H1 (cell line): Measurements from ENCODE around the gene MAGI2. TPM values are rescaled to one million over a fixed set of nuclear protein-coding genes. Genes with fewer than 3 reads are reported as not detected.

Source experiments
- CTCF ChIA-PET: fragments of 300-600 bp; sonication (Branson Sonifier 250); formaldehyde crosslinking; loops from one replicate; lab custom pipeline; 2021; ENCODE audit not compliant: partially characterized antibody; lab: Charles Lee
- POLR2A ChIA-PET: fragments of 300-600 bp; sonication (Branson Sonifier 250); formaldehyde crosslinking; loops from one replicate; lab custom pipeline; 2021; ENCODE audit warnings: inconsistent platforms; ENCODE audit not compliant: partially characterized antibody; lab: Charles Lee
- DNase-seq, 2 experiments: peaks; one replicate each; pipeline versions ENCODE4 v3.0.0 to v3.0.0-alpha.2; 2010 to 2022; ENCODE audit warnings: low spot score in 2 of 2, low read depth in 1 of 2, mixed read lengths in 1 of 2
- FAIRE-seq: peaks from 2 replicates; lab custom pipeline; 2011; peaks lifted over from hg19 to GRCh38; lab: Jason Lieb, UNC
- H2AFZ ChIP-seq: 2 replicates; pipeline ENCODE4 v1.8.1; 2012; ENCODE audit warnings: low read length, inconsistent platforms
- H2AK5ac ChIP-seq: 2 replicates; pipeline ENCODE4 v1.6.1; 2013; ENCODE audit warnings: low read depth, low read length
- H2BK120ac ChIP-seq: replicated peaks from 2 replicates; pipeline ENCODE3; 2013; ENCODE audit warnings: low read depth, low read length, inconsistent platforms
- H2BK12ac ChIP-seq: 2 replicates; pipeline ENCODE4 v1.6.1; 2013; ENCODE audit warnings: low read depth, low read length
- H2BK15ac ChIP-seq: 2 replicates; pipeline ENCODE4 v1.6.1; 2013; ENCODE audit warnings: low read length
- H2BK20ac ChIP-seq: 2 replicates; pipeline ENCODE4 v1.6.1; 2013; ENCODE audit warnings: low read length
- H2BK5ac ChIP-seq: 2 replicates; pipeline ENCODE4 v1.6.1; 2013; ENCODE audit warnings: low read depth, low read length
- H3K14ac ChIP-seq: 2 replicates; pipeline ENCODE4 v1.6.1; 2013; ENCODE audit warnings: inconsistent platforms; ENCODE audit not compliant: insufficient read length
- H3K18ac ChIP-seq: 2 replicates; pipeline ENCODE4 v1.6.1; 2013; ENCODE audit warnings: low read length; ENCODE audit errors: extremely low read depth
- H3K23ac ChIP-seq: 2 replicates; pipeline ENCODE4 v1.6.1; 2013; ENCODE audit warnings: inconsistent platforms; ENCODE audit not compliant: insufficient read length
- H3K23me2 ChIP-seq: 2 replicates; pipeline ENCODE4 v1.6.1; 2013; ENCODE audit warnings: low read depth, low read length
- H3K27ac ChIP-seq: 2 replicates; pipeline ENCODE4 v1.6.1; 2011; ENCODE audit warnings: low read depth, low read length, inconsistent platforms
- H3K27me3 ChIP-seq, 4 experiments: replicated peaks in 1 of 4; 1 replicate in 1 of 4; 2 replicates in 3 of 4; pipeline versions ENCODE4 v1.6.1 to v1.8.1; 2011 to 2013; ENCODE audit warnings: low read length in 3 of 4, mild to moderate bottlenecking in 3 of 4, inconsistent platforms in 2 of 4, mixed read lengths in 2 of 4, moderate library complexity in 1 of 4; ENCODE audit not compliant: control insufficient read depth in 3 of 4, insufficient read depth in 3 of 4; ENCODE audit errors: extremely low read depth in 1 of 4
- H3K36me3 ChIP-seq, 4 experiments: 2 replicates each; pipeline versions ENCODE4 v1.6.1 to v1.8.1; 2011 to 2013; ENCODE audit warnings: mild to moderate bottlenecking in 4 of 4, low read length in 3 of 4, moderate library complexity in 2 of 4, control low read depth in 1 of 4, inconsistent platforms in 1 of 4; ENCODE audit not compliant: insufficient read depth in 4 of 4, control insufficient read depth in 2 of 4
- H3K4ac ChIP-seq: replicated peaks from 2 replicates; pipeline ENCODE3; 2013; ENCODE audit warnings: low read length, low read depth, mixed read lengths, inconsistent platforms; ENCODE audit not compliant: insufficient read length
- H3K4me1 ChIP-seq, 4 experiments: replicated peaks in 1 of 4; 1 replicate in 1 of 4; 2 replicates in 3 of 4; pipeline versions ENCODE4 v1.6.1 to v1.8.1; 2011 to 2013; ENCODE audit warnings: low read length in 3 of 4, inconsistent platforms in 2 of 4, mixed read lengths in 1 of 4; ENCODE audit not compliant: insufficient read depth in 4 of 4, control insufficient read depth in 3 of 4
- H3K4me2 ChIP-seq, 2 experiments: 2 replicates each; pipeline versions ENCODE4 v1.6.1 to v1.8.1; 2011 to 2013; ENCODE audit warnings: low read depth in 2 of 2, low read length in 2 of 2, control low read depth in 1 of 2, inconsistent platforms in 1 of 2, mild to moderate bottlenecking in 1 of 2; ENCODE audit not compliant: insufficient read depth in 1 of 2
- H3K4me3 ChIP-seq, 4 experiments: fragments of 200-600, 300-600 bp in 1 of 4; sonication (generic), shearing (Covaris generic), sonication (Bioruptor Twin) in 1 of 4; 2 replicates each; pipeline versions ENCODE4 v1.5.1 to v1.8.1; 2011 to 2016; ENCODE audit warnings: low read length in 4 of 4, low read depth in 3 of 4, control low read depth in 2 of 4, inconsistent platforms in 2 of 4, mild to moderate bottlenecking in 2 of 4, mixed read lengths in 1 of 4, moderate library complexity in 1 of 4; ENCODE audit not compliant: insufficient read depth in 2 of 4; ENCODE audit errors: extremely low read depth in 1 of 4
- H3K56ac ChIP-seq: replicated peaks from 2 replicates; pipeline ENCODE3; 2013; ENCODE audit warnings: low read depth, mild to moderate bottlenecking, mixed read lengths, low read length, inconsistent platforms; ENCODE audit not compliant: insufficient read length
- H3K79me1 ChIP-seq: 2 replicates; pipeline ENCODE4 v1.6.1; 2013; ENCODE audit warnings: low read depth, low read length, control low read depth
- H3K79me2 ChIP-seq, 2 experiments: 2 replicates each; pipeline versions ENCODE4 v1.6.1 to v1.8.1; 2012 to 2013; ENCODE audit warnings: low read length in 2 of 2, mild to moderate bottlenecking in 2 of 2, inconsistent platforms in 1 of 2; ENCODE audit not compliant: insufficient read depth in 2 of 2, control insufficient read depth in 1 of 2
- H3K9ac ChIP-seq, 4 experiments: replicated peaks in 1 of 4; 1 replicate in 1 of 4; 2 replicates in 3 of 4; pipeline versions ENCODE4 v1.6.1 to v1.8.1; 2011 to 2013; ENCODE audit warnings: low read depth in 3 of 4, low read length in 3 of 4, control low read depth in 2 of 4, mild to moderate bottlenecking in 2 of 4, moderate library complexity in 2 of 4, inconsistent platforms in 1 of 4; ENCODE audit errors: extremely low read depth in 1 of 4
- H3K9me3 ChIP-seq, 2 experiments: 2 replicates each; pipeline versions ENCODE4 v1.6.1 to v1.8.1; 2012 to 2013; ENCODE audit warnings: mild to moderate bottlenecking in 2 of 2, moderate library complexity in 2 of 2, control low read depth in 1 of 2, inconsistent platforms in 1 of 2, low read depth in 1 of 2, low read length in 1 of 2, mixed read lengths in 1 of 2; ENCODE audit not compliant: insufficient read depth in 2 of 2
- H4K20me1 ChIP-seq, 2 experiments: replicated peaks in 1 of 2; 2 replicates each; pipeline versions ENCODE3 to v1.8.1; 2011 to 2013; ENCODE audit warnings: inconsistent platforms in 2 of 2, low read length in 2 of 2, mild to moderate bottlenecking in 1 of 2; ENCODE audit not compliant: insufficient read depth in 2 of 2, control insufficient read depth in 1 of 2
- H4K5ac ChIP-seq: 2 replicates; pipeline ENCODE4 v1.6.1; 2013; ENCODE audit warnings: low read length, low read depth, mixed read lengths, inconsistent platforms; ENCODE audit not compliant: insufficient read length
- H4K8ac ChIP-seq: 2 replicates; pipeline ENCODE4 v1.8.0; 2013; ENCODE audit warnings: mild to moderate bottlenecking, moderate library complexity, low read length, inconsistent platforms; ENCODE audit not compliant: insufficient read depth; ENCODE audit errors: extremely low read depth
- H4K91ac ChIP-seq: replicated peaks from 2 replicates; pipeline ENCODE3; 2013; ENCODE audit warnings: low read length, mixed read lengths, inconsistent platforms; ENCODE audit not compliant: insufficient read length
- EP300 ChIP-seq, 2 experiments: IDR thresholded peaks; 1 replicate in 1 of 2; 2 replicates in 1 of 2; pipeline ENCODE4 v1.6.1; 2011 to 2012; ENCODE audit warnings: low read depth in 2 of 2, low read length in 2 of 2, mild to moderate bottlenecking in 2 of 2, borderline replicate concordance in 1 of 2, inconsistent platforms in 1 of 2, moderate library complexity in 1 of 2
- WGBS, 2 experiments: shearing (Covaris generic) in 1 of 2; methylation state at CpG; one replicate each; pipeline versions ENCODE4 v1.1.6 to v1.1.7; 2013 to 2015; ENCODE audit warnings: low lambda C conversion rate in 2 of 2, mixed read lengths in 2 of 2, inconsistent platforms in 1 of 2, low coverage in 1 of 2, missing lambda C conversion rate in 1 of 2; ENCODE audit not compliant: insufficient replicate concordance in 2 of 2, insufficient coverage in 1 of 2, insufficient read length in 1 of 2; ENCODE audit errors: extremely low coverage in 1 of 2, missing lambda C conversion rate in 1 of 2; 5-methylcytosine and 5-hydroxymethylcytosine counted together
- polyA plus RNA-seq, 7 experiments: library from polyadenylated mRNA; depleted of rRNA in 3 of 7; stranded (reverse) in 5 of 7; unstranded in 2 of 7; fragments of >200 nt in 5 of 7; fragments of 200-250 nt in 2 of 7; gene quantifications; 1 replicate in 5 of 7; 2 replicates in 1 of 7; 4 replicates in 1 of 7; pipeline versions ENCODE4 v1.2.1 to v1.2.3, GENCODE V29; 2011 to 2013; ENCODE audit warnings: missing spikeins in 2 of 7, mixed read lengths in 2 of 7
- total RNA-seq: library from RNA; stranded (reverse); fragmentation: NEBNext Ultra II Directional; extraction: Animal tissue kit (Norgen Biotek cat#: 25700); gene quantifications from 2 replicates; pipeline ENCODE4 v1.2.1, GENCODE V29; 2021

The MAGI2 gene
- total and polyA plus RNA-seq, 2 of the 8 experiments (the other 6 are each of a cell fraction or from before 2014, with no cell fraction given): 6.0 to 27.3 TPM

- Histone ChIP-seq H2BK5ac (no peak overlapping the region), H3K18ac (no peak overlapping the region), H3K23me2 (no peaks in the 10 kb centered on the region), H3K36me3 (no peaks in the 10 kb centered on the region), H3K79me2 (no peaks in the 10 kb centered on the region), H4K91ac (no peak overlapping the region), H2BK20ac (no peak overlapping the region), H3K9ac (no peak overlapping the region), H2AFZ (no peak overlapping the region), H3K4me1 (no peaks in the 10 kb centered on the region), H2AK5ac (no peak overlapping the region), H2BK120ac (no peak overlapping the region), H4K5ac (no peak overlapping the region), H4K20me1 (no peaks in the 10 kb centered on the region), H3K4me3 (no peak overlapping the region), H3K9me3 (no peaks in the 10 kb centered on the region), H3K4me2 (no peak overlapping the region), H3K79me1 (no peaks in the 10 kb centered on the region), H3K14ac (no peak overlapping the region), H3K23ac (no peak overlapping the region), H3K4ac (no peak overlapping the region), H2BK15ac (no peak overlapping the region), H3K27me3 (peaks cover 0 to 1% (median 0%) of the 10 kb centered on the region in 4 experiments; a peak in 2 of 7 replicates), H2BK12ac (no peak overlapping the region), H3K27ac (no peak overlapping the region), H4K8ac (no peak overlapping the region), H3K56ac (no peak overlapping the region)
- POLR2A ChIA-PET: interaction anchor here (0.6 kb wide), 1 partner anchor 924 kb away, joined by 3 read pairs; no protein-coding TSS in a partner anchor
- DNase-seq (no peak), FAIRE-seq (no peak)
- 84% methylated on average over 4 of the region's 4 CpGs; no CpG with 5 or more reads in 1 of the 2 experiments for WGBS, 2 experiments
- no peak for TF ChIP-seq EP300 (IDR thresholded peaks at IDR 0.05; ENCODE audit: borderline replicate concordance in 1 of 2, low read depth in 2 of 2, low read length in 2 of 2)
- CTCF ChIA-PET: interaction anchor here (0.6 kb wide), 1 partner anchor 1914 kb away, joined by 3 read pairs; no protein-coding TSS in a partner anchor
Measured at GRCh38 chr7:79132844-79133451, 320.5 kb downstream of the MAGI2 start.
